ENCODE measurements around the gene CUL2. TPM values are rescaled to one million over a fixed set of nuclear protein-coding genes. Genes with fewer than 3 reads are reported as not detected.
A peak's percentile ranks its signal among the peaks of the same experiment; 100 is the strongest.

Gene CUL2
- polyA plus RNA-seq, 6 donors from 2014 or later, result 23.7 to 36.2 (median 28.4) TPM

DNA sequence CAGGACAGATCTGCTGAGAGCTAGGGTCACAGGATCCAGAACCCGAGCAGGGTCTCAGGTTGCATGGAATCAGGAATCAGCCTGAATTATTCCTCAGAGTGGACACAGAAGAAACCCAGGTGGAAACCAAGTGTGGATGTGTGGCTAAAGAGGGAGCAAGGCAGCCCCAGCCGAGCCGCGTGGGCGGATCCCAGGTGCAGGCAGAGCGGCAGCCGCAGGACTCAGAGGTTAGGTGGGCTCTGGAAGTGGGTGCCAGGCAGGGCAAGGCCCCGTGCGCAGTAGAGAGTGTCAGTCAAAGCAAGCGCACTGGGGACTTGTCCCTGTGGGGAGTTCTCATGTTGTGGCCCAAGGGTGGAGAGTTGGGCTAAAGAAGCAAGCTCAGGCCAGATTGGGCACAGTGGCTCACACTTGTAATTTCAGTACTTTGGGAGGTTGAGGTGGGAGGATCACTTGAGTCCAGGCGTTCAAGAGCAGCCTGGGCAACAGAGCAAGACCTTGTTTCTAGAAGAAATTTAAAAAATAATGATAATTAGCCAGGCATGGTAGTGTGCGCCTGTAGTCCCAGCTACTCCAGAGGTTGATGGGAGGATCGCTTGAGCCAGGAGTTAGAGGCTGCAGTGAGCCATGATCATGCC is 125.9 kb downstream of the CUL2 start:
- H3K4me3 Mint-ChIP-seq, result no peak overlapping the region
- no peaks in the 10 kb centered on the region for H3K4me1 Mint-ChIP-seq
- no peaks in the 10 kb centered on the region for H3K36me3 Mint-ChIP-seq
- H3K9me3 Mint-ChIP-seq, result no peaks in the 10 kb centered on the region
- H3K27ac Mint-ChIP-seq, result no peak overlapping the region
- H3K27me3 Mint-ChIP-seq, result peaks cover 0 to 5% (median 2%) of the 10 kb centered on the region in 3 donors
- no peak for ATAC-seq (ENCODE audit: low read depth in 2 of 2)
- no peak for DNase-seq

DNA sequence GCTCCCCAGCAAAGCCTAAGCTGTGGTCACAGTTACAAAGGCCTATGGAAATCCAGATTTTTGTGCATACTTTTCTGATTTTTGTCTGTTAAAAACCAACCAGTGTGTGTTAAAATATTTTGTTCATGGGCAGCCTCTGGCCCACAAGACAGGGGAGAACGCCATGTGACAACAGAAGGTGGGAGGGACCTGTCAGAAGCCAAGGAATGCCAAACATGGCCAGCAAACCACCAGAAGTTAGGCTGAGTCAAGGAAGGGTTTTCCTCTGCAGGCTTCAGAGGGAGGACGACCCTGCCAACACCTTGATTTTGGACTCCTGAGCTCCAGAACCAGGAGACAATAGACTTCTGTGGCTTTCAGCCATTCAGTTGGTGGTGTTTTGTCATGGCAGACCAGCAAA is 127.3 kb downstream of the CUL2 start:
- DNase-seq, result no peak
- Mint-ChIP-seq H3K27me3 (peaks cover 0 to 5% (median 0%) of the 10 kb centered on the region in 3 donors), H3K27ac (peak overlapping the region in 1 of 6 donors; percentile 83), H3K36me3 (no peaks in the 10 kb centered on the region), H3K9me3 (no peaks in the 10 kb centered on the region), H3K4me3 (no peak overlapping the region), H3K4me1 (no peaks in the 10 kb centered on the region)
- no peak for ATAC-seq (ENCODE audit: low read depth in 2 of 2)

- H3K4me1 Mint-ChIP-seq, result no peaks in the 10 kb centered on the region
- H3K27me3 Mint-ChIP-seq, result no peaks in the 10 kb centered on the region
- H3K27ac Mint-ChIP-seq, result no peak overlapping the region
- no peaks in the 10 kb centered on the region for H3K9me3 Mint-ChIP-seq
- H3K4me3 Mint-ChIP-seq, result no peak overlapping the region
- H3K36me3 Mint-ChIP-seq, result no peaks in the 10 kb centered on the region
- ATAC-seq (ENCODE audit: low read depth in 2 of 2) (no peak), DNase-seq (no peak)
Observed at GRCh38 chr10:34960983-34961382, 129.2 kb downstream of the CUL2 start.

DNA sequence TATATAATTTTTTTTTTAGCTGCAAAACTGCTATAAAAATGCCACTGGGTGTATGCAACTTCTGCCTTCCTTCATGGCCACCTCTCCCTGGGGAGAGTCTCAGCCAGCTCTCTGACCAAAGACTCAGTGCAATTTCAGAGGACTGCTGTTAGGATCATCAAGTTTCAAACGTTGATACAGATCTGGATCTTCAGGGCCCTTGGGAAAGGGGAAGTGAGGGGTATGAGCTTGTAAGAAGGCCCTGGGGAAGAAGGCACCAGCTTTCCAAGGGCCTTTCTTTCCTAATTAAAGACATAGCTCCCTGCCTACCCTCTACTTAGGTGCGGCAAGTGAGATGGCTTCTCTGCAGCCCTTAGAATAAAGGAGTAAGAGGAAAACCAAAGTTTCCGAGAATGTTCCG is 130.4 kb downstream of the CUL2 start:
- H3K4me3 Mint-ChIP-seq, result no peak overlapping the region
- H3K36me3 Mint-ChIP-seq, result no peaks in the 10 kb centered on the region
- H3K9me3 Mint-ChIP-seq, result no peaks in the 10 kb centered on the region
- no peaks in the 10 kb centered on the region for H3K4me1 Mint-ChIP-seq
- H3K27ac Mint-ChIP-seq, result no peak overlapping the region
- ATAC-seq (ENCODE audit: low read depth in 2 of 2) (no peak), DNase-seq (no peak)
- H3K27me3 Mint-ChIP-seq, result no peaks in the 10 kb centered on the region

GRCh38 chr10:34959321-34959720 is 130.8 kb downstream of the CUL2 start:
- H3K4me1 Mint-ChIP-seq, result no peaks in the 10 kb centered on the region
- DNase-seq (no peak), ATAC-seq (ENCODE audit: low read depth in 2 of 2) (no peak)
- no peaks in the 10 kb centered on the region for H3K9me3 Mint-ChIP-seq
- no peaks in the 10 kb centered on the region for H3K27me3 Mint-ChIP-seq
- no peak overlapping the region for H3K27ac Mint-ChIP-seq
- H3K4me3 Mint-ChIP-seq, result peak overlapping the region in 1 of 8 donors; percentile 53
- H3K36me3 Mint-ChIP-seq, result no peaks in the 10 kb centered on the region

Other genes with a start within 250 kb of the CUL2 start
- 10 to 100 TPM; 12.3 to 31.0 (median 16.8) TPM for gene CREM, start 36.5 kb upstream of the CUL2 start, polyA plus RNA-seq (ENCODE audit: low read depth in 6 of 6)
- gene CCNY, start 246.2 kb upstream of the CUL2 start, polyA plus RNA-seq (ENCODE audit: low read depth in 6 of 6), result 10 to 100 TPM in 5 of 6 donors, 1 to 10 TPM in 1; 9.4 to 27.7 (median 13.6) TPM

Data from naive B cell (primary cell).